GM18951 (cell line): Measurements from ENCODE around the gene CCDC80.
"Not testable (repeated sequence)": the region's sequence is repeated elsewhere in the genome, so short reads cannot be mapped to it uniquely, and the experiment has no call there.

Experiments
- POLR2A ChIP-seq: IDR thresholded peaks from 4 replicates; pipeline ENCODE4 v1.6.1; 2011; ENCODE audit warnings: mild to moderate bottlenecking; ENCODE audit not compliant: insufficient read length, insufficient read depth; ENCODE audit errors: extremely low read depth
- in situ Hi-C: fragments of 300-500 bp; cut with MboI; formaldehyde crosslinking; loops from one replicate; pipeline ENCODE4 v1.12.0; 2022; ENCODE audit warnings: low sequenced_read_pairs, mixed read lengths, inconsistent platforms; ENCODE audit not compliant: unreplicated experiment

Gene CCDC80

GRCh38 chr3:112675943-112676535, 35.1 kb upstream of the CCDC80 start:
- in situ Hi-C loops = no loop called here

DNA sequence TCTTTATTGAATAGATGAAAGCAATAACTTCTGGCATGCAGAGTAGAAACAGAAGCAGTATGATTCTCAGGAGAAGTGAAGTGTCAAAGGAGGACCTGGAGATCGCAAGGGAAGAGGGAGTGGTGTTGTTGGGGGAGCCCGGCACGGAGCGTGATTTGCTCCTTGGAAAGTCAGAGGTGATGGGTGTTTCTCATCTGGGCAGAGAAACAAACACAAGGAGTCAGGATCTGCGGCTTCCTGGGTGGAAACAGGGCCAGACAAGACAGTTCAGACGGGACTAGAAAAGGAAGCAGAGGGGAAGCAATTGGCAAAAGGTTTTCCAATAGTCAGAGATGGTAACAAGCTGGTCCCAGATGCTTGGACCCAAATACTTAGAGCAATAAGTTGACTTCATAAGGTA, 34.4 kb upstream of the CCDC80 start:
- in situ Hi-C loops = no loop called here
- TF ChIP-seq POLR2A = no peak

More at GRCh38 chr3:112675943-112676535, 35.1 kb upstream of the CCDC80 start:
- no peak for TF ChIP-seq POLR2A

DNA sequence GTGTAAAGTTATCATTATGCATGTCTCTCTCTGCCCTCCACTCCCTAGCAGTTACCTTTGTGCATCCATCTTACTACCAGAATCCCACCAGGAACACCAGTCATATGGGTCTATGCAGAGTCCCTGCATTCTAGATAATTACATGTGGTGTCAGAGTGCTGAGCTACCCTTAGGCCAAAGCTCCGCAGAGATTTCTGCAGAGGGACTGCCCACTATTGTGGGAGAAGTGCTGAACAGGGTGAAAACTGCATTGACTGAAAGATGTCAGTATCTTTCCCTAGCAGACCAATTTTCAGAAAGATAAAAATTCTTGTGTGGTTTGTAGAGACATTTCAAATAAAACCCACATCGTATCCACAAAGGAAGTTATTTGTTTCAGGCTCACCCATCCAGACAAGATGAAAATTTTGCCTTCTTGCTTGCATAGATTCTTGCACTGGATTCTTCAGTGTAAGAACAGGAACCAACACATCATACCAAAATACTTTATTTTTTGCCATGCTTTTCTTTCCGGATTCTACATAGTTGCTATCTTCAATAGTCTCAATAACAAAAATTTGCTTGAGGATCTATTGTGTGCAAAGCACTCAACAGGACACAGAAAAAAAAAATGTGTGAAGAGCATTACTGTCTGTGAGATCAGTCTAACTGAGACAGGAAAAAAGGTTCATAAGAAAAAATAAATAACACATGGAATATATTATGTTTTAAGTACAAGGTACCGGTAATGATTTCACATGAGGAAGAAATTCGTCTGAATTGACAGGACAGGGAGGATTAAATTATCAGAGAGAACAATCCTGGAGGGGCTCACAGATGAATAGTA, 32.0 kb upstream of the CCDC80 start:
- TF ChIP-seq POLR2A = no peak
- in situ Hi-C loops = no loop called here

DNA sequence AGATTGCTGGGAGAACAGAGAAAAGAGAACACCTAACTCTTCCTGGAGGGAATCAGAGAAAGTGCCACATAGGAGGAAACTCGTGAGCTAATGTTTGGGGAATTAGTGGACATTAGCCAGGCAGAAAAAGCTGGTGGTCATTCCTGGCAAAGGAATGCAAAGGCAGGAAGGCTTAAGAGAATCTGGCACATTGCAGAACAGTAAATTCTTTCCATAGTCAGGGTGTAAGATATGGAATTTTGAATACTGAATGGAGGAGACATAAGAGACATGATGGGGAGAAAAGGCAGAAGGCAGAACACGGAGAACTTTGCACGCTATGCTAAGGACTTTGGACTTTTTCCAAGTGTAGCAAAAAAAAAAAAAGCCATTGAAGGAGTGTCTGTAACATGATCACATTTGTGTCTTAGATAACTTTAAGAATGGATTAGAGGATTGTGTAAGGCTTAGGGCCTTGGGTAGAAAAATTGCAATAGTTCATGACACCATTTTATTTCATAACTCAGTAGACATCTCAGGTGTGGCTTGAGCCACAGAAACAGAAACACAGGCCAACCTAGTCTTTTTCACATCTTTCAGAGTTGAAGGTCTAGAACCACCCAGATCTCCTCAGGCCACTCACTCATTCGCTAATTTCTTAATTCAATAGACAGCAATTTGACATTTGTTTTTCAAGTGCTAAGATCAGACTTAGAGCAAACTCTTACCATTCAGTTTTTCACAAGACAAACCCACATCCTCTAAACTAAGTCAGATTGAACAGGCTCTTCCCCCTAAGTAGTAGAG, 31.2 kb upstream of the CCDC80 start:
- in situ Hi-C loops = no loop called here
- TF ChIP-seq POLR2A = no peak

- in situ Hi-C loops = no loop called here
- no peak for TF ChIP-seq POLR2A
Measured at GRCh38 chr3:112670824-112671223, 29.9 kb upstream of the CCDC80 start.

GRCh38 chr3:112667599-112667998, 26.7 kb upstream of the CCDC80 start:
- no peak for TF ChIP-seq POLR2A
- in situ Hi-C loops = no loop called here

DNA sequence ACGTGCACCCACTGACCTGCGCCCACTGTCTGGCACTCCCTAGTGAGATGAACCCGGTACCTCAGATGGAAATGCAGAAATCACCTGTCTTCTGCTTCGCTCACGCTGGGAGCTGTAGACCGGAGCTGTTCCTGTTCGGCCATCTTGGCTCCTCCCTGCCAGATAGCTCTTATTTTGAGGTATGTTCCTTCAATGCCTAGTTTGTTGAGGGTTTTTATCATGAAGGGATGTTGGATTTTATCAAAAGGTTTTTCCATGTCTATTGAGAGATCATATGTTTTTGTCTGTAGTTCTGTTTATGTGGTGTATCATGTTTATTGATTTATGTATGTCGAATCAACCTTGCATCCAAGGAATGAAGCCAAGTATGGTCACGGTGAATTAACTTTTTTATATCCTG, 24.1 kb upstream of the CCDC80 start:
- in situ Hi-C loops = not testable (repeated sequence)

DNA sequence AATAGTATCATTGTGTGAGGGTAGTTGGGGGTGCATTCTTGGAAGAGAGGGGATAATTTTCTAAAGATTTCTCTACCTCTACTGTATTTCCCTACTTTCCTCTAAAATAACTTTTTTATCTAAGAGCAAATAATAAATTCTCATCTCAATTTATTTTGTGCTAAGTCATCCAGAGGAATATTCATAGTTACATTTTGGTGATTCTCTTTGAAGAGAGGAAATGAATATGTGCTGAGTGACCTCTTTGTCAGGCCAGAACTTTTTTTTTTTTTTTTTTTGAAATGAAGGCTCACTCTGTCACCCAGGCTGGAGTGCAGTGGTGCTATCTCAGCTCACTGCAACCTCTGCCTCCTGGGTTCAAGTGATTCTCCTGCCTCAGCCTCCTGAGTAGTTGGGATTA, 15.1 kb upstream of the CCDC80 start:
- no peak for TF ChIP-seq POLR2A
- in situ Hi-C loops = no loop called here

DNA sequence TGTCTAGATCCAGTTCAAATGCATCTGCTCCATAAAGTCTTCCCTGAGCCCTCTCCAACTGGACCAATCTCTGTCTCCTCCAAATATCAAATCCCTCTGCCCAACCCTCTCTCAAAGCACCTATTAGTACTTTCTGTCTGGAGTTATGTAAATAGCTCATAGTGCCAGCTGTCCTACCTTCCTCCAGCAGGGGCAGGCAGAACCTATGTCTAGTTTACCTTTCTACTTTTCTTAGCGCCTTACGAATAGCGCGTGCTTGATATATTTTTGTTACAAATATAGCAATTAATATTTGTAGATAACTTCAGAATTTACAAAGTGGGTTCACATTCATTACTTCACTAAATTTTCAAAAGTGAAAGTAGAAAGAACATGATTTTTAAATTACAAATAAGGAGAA, 14.0 kb upstream of the CCDC80 start:
- TF ChIP-seq POLR2A = no peak
- in situ Hi-C loops = no loop called here

DNA sequence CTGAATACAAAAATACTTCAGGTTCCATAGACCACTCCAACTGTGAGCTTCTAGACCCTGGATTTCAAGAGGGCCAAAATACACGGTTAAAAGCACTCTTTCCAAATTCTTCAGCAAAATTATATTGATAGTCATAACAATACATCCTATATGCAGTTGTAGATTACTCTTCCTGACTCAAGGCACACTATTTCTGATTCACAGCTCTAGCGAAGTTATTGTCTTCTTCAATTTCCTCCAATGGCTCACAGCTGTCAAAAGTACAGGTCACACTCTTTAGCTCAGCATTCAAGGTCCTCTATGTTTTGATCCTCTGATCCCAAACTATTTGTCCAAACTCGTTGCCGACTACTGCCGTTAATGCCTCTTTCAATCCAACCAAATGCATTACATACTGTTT, 13.5 kb upstream of the CCDC80 start:
- TF ChIP-seq POLR2A = no peak
- in situ Hi-C loops = no loop called here

DNA sequence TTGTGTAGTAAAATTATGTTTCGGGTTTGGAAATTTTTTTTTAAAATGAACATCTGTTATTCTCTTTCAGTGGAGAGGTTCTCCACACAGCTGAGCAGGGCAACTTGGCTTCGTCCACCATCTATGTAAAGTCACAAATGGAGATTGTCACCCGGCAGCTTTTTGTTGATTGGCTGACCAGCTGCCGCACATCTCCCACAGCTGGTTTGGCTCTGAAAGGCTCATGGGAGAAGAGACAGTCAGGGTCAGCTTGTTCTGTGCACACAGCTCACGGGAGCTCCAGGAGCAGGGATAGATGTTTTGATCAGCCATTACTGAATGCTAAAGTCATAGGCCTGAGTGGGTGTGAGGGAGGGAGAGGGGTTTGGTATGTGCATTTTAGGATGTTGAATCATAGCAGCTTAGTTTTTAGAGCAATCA, 12.9 kb upstream of the CCDC80 start:
- in situ Hi-C loops = no loop called here
- TF ChIP-seq POLR2A = no peak

DNA sequence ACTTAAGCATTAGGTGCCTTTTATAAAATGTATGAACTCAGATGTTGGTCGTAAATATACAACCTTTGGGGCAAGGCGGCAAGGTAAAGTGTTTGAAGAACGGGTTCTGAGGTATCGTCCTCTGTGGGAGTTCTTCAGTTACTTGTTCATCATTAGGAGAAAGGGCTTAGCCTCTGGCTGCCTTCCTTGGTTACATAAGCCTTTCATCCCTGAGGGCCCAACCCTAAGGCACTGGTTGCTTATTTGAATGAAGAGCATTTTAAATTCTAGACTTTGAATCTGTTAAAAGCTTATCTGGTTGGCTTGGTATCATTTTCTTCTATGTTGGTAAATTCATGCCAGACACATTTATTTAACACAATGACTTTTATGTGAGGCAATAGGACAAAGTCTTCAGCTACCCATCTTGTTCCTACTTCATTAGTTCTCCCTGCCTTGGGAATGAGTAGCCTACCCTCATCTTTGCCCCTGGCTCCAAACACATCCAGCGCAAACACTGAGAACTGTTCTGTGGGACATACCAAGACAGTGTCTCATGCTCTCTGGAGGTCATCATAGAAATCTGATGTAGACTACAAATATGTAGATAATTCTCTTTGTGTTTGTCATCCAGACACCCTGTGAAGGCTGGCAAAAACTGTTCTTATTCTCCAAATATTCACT, 12.4 kb upstream of the CCDC80 start:
- in situ Hi-C loops = no loop called here

DNA sequence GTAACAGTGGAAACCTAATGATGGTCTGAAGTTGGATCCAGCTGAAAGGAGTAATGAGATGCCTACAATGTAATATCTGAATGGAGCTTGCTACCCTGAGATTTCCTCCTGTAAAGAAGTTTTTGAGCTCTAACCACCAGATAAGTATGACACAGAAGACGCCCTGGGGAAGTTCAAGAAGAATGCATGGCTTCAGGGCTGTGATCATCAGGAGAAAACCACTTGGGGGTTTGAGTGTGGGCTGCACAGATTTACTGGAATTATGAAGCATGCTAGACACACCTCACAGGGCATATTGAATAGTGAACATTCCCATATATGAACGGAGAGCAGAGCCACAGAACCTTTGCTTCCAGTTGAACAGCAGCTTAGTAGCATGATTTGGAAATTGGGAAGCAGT, 10.6 kb upstream of the CCDC80 start:
- no peak for TF ChIP-seq POLR2A
- in situ Hi-C loops = no loop called here

More for the DNA sequence above, 12.4 kb upstream of the CCDC80 start:
- TF ChIP-seq POLR2A = no peak
